ENCODE data around the gene KREMEN2. TPM values are rescaled to one million over a fixed set of nuclear protein-coding genes. Genes with fewer than 3 reads are reported as not detected.

The KREMEN2 gene
- total and polyA plus RNA-seq, 4 donors: not detected

GRCh38 chr16:3013998-3014690 is 50.1 kb downstream of the KREMEN2 start:
- WGBS: 67% methylated on average over 12 of the region's 12 CpGs
- H3K9ac ChIP-seq (ENCODE audit: low read depth in 1 of 2, low read length in 2 of 2): no peak overlapping the region
- H3K27ac ChIP-seq (ENCODE audit: low read depth in 1 of 2, low read length in 2 of 2): no peak overlapping the region
- no peaks in the 10 kb centered on the region for H3K36me3 ChIP-seq (ENCODE audit: control insufficient read depth in 4 of 4, insufficient read depth in 3 of 4, low read depth in 1 of 4, low read length in 3 of 4)
- peaks cover 4 to 24% (median 11%) of the 10 kb centered on the region in 4 donors for H3K4me1 ChIP-seq (ENCODE audit: control insufficient read depth in 4 of 4, insufficient read depth in 4 of 4, low read length in 3 of 4)
- no peaks in the 10 kb centered on the region for H3K27me3 ChIP-seq (ENCODE audit: control insufficient read depth in 4 of 4, insufficient read depth in 4 of 4, low read length in 3 of 4)
- H3K9me3 ChIP-seq (ENCODE audit: control insufficient read depth in 4 of 4, low read length in 3 of 4): no peaks in the 10 kb centered on the region
- no peak for DNase-seq (ENCODE audit: low spot score)
- no peak for TF ChIP-seq TAF1 (conservative IDR thresholded peaks at IDR 0.05)
- no peak for TF ChIP-seq ATF3 (IDR thresholded peaks at IDR 0.05)
- TF ChIP-seq CTCF (IDR thresholded peaks at IDR 0.05; ENCODE audit: low read depth, low read length, missing input control): no peak
- TF ChIP-seq RAD21 (IDR thresholded peaks at IDR 0.05): no peak
- TF ChIP-seq HNF4A (conservative IDR thresholded peaks at IDR 0.05): no peak
- TF ChIP-seq EGR1 (IDR thresholded peaks at IDR 0.05; ENCODE audit: low read depth in 2 of 2): no peak
- TF ChIP-seq SP1 (IDR thresholded peaks at IDR 0.05): no peak
- no peak for TF ChIP-seq HNF4G (IDR thresholded peaks at IDR 0.05)
- no peak for TF ChIP-seq RXRA (IDR thresholded peaks at IDR 0.05)
- TF ChIP-seq MAX (IDR thresholded peaks at IDR 0.05): no peak
- no peak for TF ChIP-seq FOXA2 (IDR thresholded peaks at IDR 0.05)
- no peak for TF ChIP-seq JUND (IDR thresholded peaks at IDR 0.05)
- TF ChIP-seq REST (IDR thresholded peaks at IDR 0.05): no peak
- TF ChIP-seq GABPA (IDR thresholded peaks at IDR 0.05 in 1 of 2, conservative IDR thresholded peaks at IDR 0.05 in 1 of 2): no peak
- no peak for TF ChIP-seq NR2F2 (IDR thresholded peaks at IDR 0.05)
- TF ChIP-seq FOXA1 (IDR thresholded peaks at IDR 0.05): no peak
- no peak for TF ChIP-seq YY1 (IDR thresholded peaks at IDR 0.05)
- TF ChIP-seq ZBTB33 (IDR thresholded peaks at IDR 0.05): no peak
- H3K4me3 ChIP-seq (ENCODE audit: low read depth in 1 of 3, low read length in 3 of 3): no peak overlapping the region
